GM10847 (cell line): ENCODE data around the gene TNKS2.

ENCODE experiments used
- POLR2A ChIP-seq: IDR thresholded peaks from 2 replicates; pipeline ENCODE4 v1.6.1; 2011; ENCODE audit not compliant: insufficient read length; ENCODE audit errors: extremely low read depth

TNKS2 gene

DNA sequence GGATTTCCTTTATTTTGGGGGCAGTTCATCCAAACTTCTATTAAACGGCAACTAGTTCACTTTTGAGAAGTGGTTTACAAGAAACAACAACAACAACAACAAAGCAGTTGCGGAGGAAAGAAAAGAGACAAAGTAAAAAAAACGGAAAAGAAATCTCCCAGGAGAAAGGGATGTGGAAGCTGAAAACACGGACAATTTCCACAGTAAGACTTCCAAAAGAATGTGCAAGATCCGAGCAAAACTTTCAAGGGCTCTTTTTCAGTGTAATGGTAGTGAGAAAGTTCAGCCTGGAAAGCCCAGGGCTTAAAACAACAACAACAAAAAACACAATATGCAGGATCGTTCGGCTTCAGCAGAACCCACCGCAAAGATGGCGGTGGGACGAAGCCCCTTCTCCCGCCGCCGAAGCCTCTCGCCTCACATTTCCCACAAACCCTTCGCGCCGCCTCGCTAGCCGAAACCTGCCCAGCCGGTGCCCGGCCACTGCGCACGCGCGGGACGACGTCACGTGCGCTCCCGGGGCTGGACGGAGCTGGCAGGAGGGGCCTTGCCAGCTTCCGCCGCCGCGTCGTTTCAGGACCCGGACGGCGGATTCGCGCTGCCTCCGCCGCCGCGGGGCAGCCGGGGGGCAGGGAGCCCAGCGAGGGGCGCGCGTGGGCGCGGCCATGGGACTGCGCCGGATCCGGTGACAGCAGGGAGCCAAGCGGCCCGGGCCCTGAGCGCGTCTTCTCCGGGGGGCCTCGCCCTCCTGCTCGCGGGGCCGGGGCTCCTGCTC is at the start of gene TNKS2:
Gene TNKS2 (plus strand): TSS at position 553 of the 775 bp plus-strand sequence. CDS start 265 bp downstream, outside the sequence.
- TF ChIP-seq POLR2A = peak; percentile 71

DNA sequence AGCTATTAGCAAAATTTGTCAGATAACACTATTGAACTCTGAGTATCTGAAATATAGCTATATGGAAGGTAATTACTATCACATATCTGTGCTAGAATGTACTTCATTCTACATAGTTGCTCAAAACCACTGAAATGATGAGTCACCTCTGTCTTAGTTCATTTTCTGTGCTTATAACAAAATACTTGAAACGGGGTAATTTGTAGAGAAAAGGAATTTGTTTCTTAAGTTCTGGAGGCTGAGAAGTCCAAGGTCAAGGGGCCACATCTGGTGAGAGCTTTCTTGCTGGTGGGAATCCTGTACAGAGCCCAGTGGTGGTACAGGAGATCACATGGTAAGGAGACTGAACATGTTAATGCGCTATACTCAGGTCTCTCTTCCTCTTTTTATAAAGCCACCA is 41.9 kb upstream of the TNKS2 start:
- TF ChIP-seq POLR2A = no peak

DNA sequence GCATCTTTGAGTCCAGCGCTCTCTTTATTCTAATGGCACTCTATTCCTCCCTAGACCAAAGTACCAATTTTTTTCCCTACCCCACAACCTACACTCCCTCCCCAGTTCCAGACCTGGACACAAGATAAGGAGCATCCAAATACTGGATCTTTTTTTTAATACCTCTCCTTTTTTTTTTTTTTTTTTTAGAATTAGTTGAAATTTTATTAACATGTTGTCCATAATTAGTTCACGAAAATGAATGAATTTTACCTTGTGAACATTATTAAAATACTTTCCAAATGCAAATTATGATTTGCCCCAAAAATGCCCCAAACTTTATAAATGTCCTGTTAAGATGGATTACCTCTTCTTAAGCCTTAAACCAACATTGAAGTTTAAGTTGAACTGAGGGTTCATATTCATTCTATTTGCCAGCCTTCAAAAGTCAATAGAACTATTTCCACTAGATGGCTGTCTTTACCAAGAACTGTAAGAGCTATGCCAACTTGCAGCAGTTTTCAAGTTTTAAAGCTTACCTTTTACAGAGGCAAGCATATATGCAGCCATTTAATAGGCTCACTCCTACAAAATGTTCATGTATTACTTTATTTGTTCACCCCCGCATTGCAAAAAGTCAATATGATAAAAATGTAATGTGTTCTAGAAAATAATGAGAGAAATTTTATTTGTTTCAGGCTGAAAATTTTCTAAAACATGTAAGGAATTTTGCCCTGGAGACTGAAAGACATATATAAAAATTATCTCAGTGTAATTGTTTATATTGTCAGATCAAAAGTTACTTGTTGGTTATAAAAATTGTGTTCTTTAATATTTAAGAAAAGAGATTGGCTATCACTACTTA is 39.7 kb upstream of the TNKS2 start:
- TF ChIP-seq POLR2A = no peak

DNA sequence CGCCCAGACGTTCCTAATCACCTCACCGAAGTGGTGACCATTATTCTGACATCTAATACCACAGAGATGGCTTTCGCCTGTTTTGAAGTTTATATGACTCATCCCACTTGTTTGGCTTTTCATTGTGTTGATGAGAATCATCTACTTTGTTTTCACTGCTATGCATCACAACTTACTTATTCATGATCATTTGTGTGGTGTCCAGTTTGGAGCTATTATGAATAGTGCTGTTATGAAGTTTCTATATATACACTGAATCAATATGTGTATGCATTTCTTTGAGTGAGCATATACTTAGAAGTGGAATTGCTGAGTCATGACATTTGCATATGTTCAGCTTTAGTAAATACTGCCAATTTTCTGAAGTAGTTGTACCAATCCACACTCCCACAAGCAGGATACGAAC is 38.6 kb upstream of the TNKS2 start:
- no peak for TF ChIP-seq POLR2A

DNA sequence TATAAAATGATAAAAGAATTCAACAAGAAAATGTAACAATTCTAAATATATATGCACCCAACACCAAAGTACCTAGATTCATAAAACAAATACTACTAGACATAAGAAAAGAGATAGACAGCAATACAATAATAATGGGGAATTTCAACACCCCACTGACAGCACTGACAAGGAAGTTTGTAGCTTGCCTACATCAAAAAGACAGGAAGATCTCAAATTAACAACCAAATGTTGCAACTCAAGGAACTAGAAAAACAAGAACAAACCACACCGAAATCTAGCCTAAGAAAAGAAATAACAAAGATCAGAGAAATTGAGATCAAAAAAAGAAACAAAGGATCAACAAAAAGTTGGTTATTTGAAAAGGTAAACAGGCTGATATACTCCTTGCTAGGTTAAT is 36.5 kb upstream of the TNKS2 start:
- no peak for TF ChIP-seq POLR2A

DNA sequence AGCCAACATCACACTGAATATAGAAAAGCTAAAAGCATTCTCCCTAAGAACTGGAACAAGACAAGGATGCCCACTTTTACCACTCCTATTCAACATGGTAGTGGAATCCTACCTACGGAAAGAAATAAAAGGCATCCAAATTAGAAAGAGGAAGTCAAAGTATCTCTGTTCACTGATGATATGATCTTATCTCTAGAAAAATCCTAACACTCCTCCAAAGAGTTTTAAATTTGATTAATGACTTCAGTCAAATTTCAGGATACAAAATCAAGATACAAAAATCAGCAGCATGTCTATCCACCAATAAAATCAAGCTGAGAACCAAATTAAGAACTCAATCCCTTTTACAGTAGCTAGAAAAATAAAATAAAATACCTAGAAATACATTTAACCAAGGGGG is 35.3 kb upstream of the TNKS2 start:
- no peak for TF ChIP-seq POLR2A

DNA sequence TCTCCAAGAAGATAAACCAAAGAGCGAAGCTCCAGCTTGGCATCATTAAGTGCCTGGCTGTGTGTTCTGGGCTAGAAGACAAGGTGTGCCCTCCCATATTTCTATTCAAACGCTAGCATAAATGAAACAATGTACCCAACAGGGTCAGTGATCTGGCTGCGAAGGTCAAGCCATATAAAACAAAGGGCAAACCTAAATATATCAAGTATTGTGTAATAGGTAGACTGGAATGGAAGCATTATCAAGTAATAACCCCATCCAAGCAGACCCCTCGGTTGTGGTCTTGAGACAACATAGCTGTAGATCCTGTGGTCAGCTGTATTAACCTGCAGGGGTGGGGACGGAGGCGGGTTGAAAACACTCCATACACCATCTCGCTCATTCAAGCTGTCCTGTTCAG is 31.6 kb upstream of the TNKS2 start:
- no peak for TF ChIP-seq POLR2A

DNA sequence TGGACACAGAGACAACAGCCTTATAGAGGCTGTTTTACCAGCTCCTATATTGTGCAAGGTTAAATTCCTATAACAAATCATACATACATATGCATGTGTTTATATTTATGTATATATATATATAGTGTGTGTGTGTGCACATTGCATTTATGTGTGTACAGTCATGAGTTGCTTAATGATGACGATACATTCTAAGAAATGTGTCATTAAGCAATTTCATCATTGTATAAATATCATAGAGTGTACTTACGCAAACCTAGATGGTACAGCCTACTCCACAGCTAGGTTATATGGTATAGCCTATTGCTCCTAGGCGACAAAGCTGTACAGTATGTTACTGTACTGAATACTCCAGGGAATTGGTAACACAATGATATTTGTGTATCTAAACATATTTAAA is 30.1 kb upstream of the TNKS2 start:
- no peak for TF ChIP-seq POLR2A

DNA sequence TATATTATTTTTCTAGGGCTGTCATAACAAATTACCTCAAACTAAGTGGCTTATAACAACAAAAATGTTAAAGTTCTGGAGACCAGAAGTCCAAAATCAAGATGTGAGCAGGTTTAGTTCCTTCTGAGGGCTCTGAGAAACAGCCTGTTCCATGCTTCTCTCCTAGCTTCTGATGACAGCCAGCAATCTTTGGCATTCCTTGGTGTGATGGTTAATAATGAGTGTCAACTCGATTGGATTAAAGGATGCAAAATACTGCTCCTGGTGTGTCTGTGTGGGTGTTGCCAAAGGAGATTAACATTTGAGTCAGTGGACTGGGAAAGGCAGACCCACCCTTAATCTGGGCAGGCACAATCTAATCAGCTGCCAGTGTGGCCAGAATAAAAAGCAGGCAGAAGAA is 26.3 kb upstream of the TNKS2 start:
- TF ChIP-seq POLR2A = no peak

DNA sequence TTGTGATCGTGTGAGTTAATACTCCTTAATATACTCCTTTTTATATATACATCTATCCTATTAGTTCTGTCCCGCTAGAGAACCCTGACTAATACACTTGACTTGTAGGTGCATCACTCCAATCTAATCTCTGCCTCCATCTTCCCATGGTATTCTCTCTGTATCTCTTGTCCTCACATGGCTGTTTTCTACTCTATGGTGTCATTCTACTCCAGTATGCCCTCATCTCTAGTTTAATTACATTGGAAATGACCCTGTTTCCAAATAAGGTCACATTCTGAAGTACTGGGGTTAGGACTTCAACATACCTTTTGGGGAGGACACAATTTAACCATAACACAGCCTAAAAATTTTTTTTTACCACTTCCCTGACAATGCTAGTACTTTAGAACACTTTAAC is 25.8 kb upstream of the TNKS2 start:
- no peak for TF ChIP-seq POLR2A

DNA sequence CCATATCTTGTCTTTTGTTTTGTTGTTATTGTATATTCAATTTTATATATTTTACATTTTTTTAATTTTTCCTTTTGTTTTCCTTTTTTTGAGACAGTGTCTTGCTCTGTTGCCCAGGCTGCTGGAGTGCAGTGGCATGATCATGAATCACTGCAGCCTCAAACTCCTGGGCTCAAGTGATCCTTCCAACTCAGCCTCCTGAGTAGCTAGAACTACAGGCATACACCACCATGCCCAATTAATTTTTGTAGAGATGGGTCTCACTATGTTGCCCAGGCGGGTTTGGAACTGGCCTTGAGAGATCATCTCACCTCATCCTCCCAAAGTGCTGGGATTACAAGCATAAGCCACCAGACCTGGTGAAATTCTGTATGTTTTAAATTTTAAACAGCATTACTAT is 25.4 kb upstream of the TNKS2 start:
- no peak for TF ChIP-seq POLR2A

DNA sequence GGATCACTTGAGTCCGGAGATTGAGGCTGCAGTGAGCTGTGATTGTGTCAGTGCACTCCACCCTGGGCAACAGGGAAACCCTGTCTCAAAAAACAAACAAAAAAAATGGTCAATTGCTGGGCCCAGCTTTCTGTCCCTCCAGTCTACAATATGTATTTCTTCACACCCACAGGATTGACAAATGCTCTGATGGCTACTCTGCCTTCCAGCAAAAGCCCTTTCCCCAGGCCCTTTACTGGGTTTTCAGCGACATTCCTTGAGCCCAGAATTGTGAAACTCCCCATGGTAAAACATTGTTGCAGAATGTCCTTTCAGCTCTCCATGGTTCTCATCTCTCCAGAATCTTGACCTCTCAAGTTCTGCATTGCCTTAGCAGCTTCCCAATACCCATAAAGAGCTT is 23.7 kb upstream of the TNKS2 start:
- TF ChIP-seq POLR2A = no peak

DNA sequence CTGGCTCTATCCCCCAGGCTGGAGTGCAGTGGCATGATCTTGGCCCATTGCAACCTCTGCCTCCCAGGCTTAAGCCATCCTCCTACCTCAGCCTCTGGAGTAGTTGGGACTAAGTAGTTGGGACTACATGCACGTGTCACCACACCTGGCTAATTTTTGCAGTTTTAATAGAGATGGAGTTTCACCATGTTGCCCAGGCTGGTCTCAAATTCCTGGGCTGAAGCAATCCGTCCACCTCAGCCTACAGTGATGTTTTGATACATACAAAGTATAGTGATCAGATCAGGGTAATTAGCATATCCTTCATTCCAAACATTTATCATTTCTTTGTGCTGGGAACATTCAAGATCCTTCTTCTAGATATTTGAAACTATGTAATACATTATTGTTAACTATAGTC is 22.5 kb upstream of the TNKS2 start:
- no peak for TF ChIP-seq POLR2A

DNA sequence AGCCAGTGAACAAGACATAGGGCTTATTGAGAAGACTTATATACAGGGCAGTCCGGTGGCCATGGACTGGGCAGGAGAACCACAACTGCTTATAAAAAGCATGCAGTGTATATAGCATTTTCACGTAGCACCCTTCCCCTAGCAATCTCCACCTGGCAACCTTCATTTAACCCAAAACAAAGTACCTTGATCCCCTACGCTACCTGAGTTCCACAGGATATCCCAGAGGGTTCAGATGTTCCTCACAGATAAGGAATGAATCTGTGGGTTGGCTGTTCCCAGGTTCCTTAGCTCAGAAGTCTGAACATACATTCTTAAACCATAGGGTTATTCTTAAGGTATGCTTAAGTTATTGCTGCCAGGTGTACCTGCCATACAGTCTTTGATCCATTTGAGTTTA is 22.0 kb upstream of the TNKS2 start:
- TF ChIP-seq POLR2A = no peak

DNA sequence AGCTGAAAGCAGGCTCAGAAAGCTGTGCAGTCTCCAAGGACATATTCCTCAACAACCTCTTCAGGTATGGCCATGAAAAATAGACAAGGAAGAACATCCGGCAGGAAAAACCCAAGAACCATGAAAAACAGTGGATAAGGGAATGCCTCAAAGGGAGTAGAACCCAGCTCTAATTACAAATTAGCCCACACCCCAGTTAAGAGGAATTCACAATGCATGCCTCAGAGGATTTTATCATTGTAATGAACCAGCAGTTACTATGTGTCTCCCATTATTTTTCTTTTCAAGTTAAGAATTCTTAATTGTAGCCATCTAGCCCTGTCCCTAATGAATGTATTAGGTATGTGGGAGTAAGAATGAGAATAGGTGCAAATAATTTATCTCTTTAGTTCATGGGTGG is 19.7 kb upstream of the TNKS2 start:
- TF ChIP-seq POLR2A = no peak

DNA sequence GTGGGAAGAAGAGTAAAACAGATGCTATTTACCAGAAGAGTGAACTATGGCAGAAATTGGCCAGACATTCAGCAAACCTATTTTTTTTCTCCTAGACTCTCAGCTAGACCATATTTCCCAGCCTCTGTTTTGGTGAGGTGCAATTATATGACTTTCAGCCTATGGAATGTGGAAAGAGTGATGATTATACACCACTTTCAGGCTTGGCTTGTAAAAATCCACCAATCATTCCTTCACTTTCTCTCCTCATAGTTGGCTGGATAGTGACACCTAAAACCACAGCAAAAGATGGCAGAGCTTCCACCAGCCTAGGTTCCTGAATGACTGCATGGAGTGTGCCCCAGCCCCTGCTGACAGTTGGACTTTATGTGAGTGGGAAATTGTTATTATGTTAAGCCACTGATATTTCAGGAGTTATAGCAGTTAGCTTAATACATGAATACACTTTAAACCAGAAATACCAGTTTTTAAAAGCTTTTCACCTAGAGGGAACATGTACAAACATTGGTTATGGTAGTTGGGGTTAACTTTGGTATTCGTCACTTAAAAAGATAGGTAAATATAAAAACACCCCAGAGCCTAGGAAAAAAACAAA is 19.1 kb upstream of the TNKS2 start:
- TF ChIP-seq POLR2A = no peak
